HepG2 (cell line): Measurements from ENCODE around the gene ELP4. TPM values are rescaled to one million over a fixed set of nuclear protein-coding genes. Genes with fewer than 3 reads are reported as not detected.

Source experiments
- ATAC-seq: fragments of 200-7000 bp; cut with Tn5 transposase; 3 replicates; pipeline ENCODE4 v1.9.1; 2020; ENCODE audit warnings: mild to moderate bottlenecking, moderate library complexity
- BruUV-seq: library from RNA; stranded (reverse); fragments of 400-500 nt; replicated peaks from 2 replicates; lab custom pipeline; 2021; lab: Mats Ljungman, UMichigan
- CTCF ChIA-PET: fragments of 300-600 bp; formaldehyde crosslinking; extraction: SDS; loops from one replicate; lab custom pipeline; 2021; ENCODE audit warnings: low total read pairs, inconsistent platforms, low intra/inter-chr PET ratio; lab: Yijun Ruan, JAX
- POLR2A ChIA-PET: fragments of 350-600 bp; sonication (Branson Sonifier 250); formaldehyde crosslinking; loops from one replicate; lab custom pipeline; 2020; ENCODE audit warnings: antibody characterized with exemption, inconsistent platforms; lab: Yijun Ruan, JAX
- DNase-seq: peaks from one replicate; pipeline ENCODE4 v3.0.0-alpha.2; 2015; ENCODE audit warnings: low spot score
- FAIRE-seq: peaks from 3 replicates; lab custom pipeline; 2011; peaks lifted over from hg19 to GRCh38; lab: Jason Lieb, UNC
- H2AFZ ChIP-seq: one replicate; pipeline ENCODE4 v1.6.1; 2011; ENCODE audit warnings: low read length, inconsistent platforms
- H3K27ac ChIP-seq: fragments of 300-600 bp; 3 replicates; pipeline ENCODE4 v1.8.0; 2011; ENCODE audit warnings: mixed run types, mild to moderate bottlenecking, mixed read lengths, low read length, inconsistent platforms; ENCODE audit not compliant: insufficient read depth; ENCODE audit errors: extremely low read length
- H3K27me3 ChIP-seq, 2 experiments: fragments of 200-600 bp in 1 of 2; 2 replicates in 1 of 2; 3 replicates in 1 of 2; pipeline versions ENCODE4 v1.6.0 to v1.8.0; 2011; ENCODE audit warnings: low read length in 2 of 2, mild to moderate bottlenecking in 2 of 2, moderate library complexity in 2 of 2, inconsistent platforms in 1 of 2; ENCODE audit not compliant: insufficient read depth in 2 of 2, control insufficient read depth in 1 of 2
- H3K36me3 ChIP-seq, 2 experiments: fragments of 200-600 bp in 1 of 2; replicated peaks in 1 of 2; 2 replicates in 1 of 2; 3 replicates in 1 of 2; pipeline versions ENCODE4 v1.5.1 to v1.8.0; 2011; ENCODE audit warnings: low read length in 2 of 2, inconsistent platforms in 1 of 2; ENCODE audit not compliant: insufficient read depth in 2 of 2, control insufficient read depth in 1 of 2
- H3K4me1 ChIP-seq: 2 replicates; pipeline ENCODE4 v1.5.1; 2012; ENCODE audit warnings: low read length, inconsistent platforms; ENCODE audit not compliant: insufficient read depth
- H3K4me2 ChIP-seq: 2 replicates; pipeline ENCODE4 v1.6.0; 2011; ENCODE audit warnings: low read depth, low read length, inconsistent platforms
- H3K4me3 ChIP-seq, 3 experiments: fragments of 200-600 bp in 1 of 3; sonication (generic), shearing (Covaris generic) in 1 of 3; replicated peaks in 1 of 3; 2 replicates each; pipeline ENCODE4 v1.5.1; 2011 to 2016; ENCODE audit warnings: low read length in 3 of 3, inconsistent platforms in 2 of 3, low read depth in 2 of 3, mild to moderate bottlenecking in 2 of 3, control low read depth in 1 of 3, mixed read lengths in 1 of 3; ENCODE audit not compliant: insufficient read depth in 1 of 3
- H3K79me2 ChIP-seq: one replicate; pipeline ENCODE4 v1.6.1; 2011; ENCODE audit warnings: low read length, inconsistent platforms; ENCODE audit not compliant: insufficient read depth
- H3K9ac ChIP-seq: 2 replicates; pipeline ENCODE4 v1.6.0; 2011; ENCODE audit warnings: mild to moderate bottlenecking, low read depth, low read length, inconsistent platforms; ENCODE audit not compliant: insufficient read depth
- H3K9me3 ChIP-seq: 2 replicates; pipeline ENCODE4 v1.5.1; 2012; ENCODE audit warnings: mild to moderate bottlenecking, low read length
- H4K20me1 ChIP-seq: 2 replicates; pipeline ENCODE4 v1.6.0; 2011; ENCODE audit warnings: inconsistent platforms, mild to moderate bottlenecking, low read length, moderate library complexity; ENCODE audit not compliant: insufficient read depth
- ATF5 ChIP-seq: sonication (generic); formaldehyde crosslinking; IDR thresholded peaks from 2 replicates; pipeline ENCODE4 v1.4.0; 2020; ENCODE audit warnings: mild to moderate bottlenecking, low read depth, missing genetic modification reagents
- ATM ChIP-seq: fragments of 450-650 bp; IDR thresholded peaks from 2 replicates; pipeline ENCODE4 v1.7.1; 2017; ENCODE audit warnings: mild to moderate bottlenecking, borderline replicate concordance
- CEBPG ChIP-seq: IDR thresholded peaks from 2 replicates; pipeline ENCODE4 v1.6.1; 2016
- NFRKB ChIP-seq: fragments of 450-650 bp; IDR thresholded peaks from 2 replicates; pipeline ENCODE4 v1.6.1; 2017
- SP1 ChIP-seq, 2 experiments: fragments of 450-650 bp in 1 of 2; sonication (generic) in 1 of 2; formaldehyde crosslinking in 1 of 2; IDR thresholded peaks; 2 replicates each; pipeline versions ENCODE4 v1.4.0 to v1.6.1; 2016 to 2020; ENCODE audit warnings: missing genetic modification reagents in 1 of 2
- ZKSCAN8 ChIP-seq: IDR thresholded peaks from 2 replicates; pipeline ENCODE4 v1.6.1; 2016; ENCODE audit warnings: borderline replicate concordance, missing genetic modification reagents, missing compliant biosample characterization
- ZNF407 ChIP-seq: sonication (generic); formaldehyde crosslinking; IDR thresholded peaks from one replicate; pipeline ENCODE4 v1.5.1; 2020; ENCODE audit warnings: mild to moderate bottlenecking, missing genetic modification reagents; ENCODE audit errors: not compliant biosample characterization
- ZNF646 ChIP-seq: sonication (generic); formaldehyde crosslinking; IDR thresholded peaks from 2 replicates; pipeline ENCODE4 v1.9.0; 2021; ENCODE audit warnings: mild to moderate bottlenecking, missing genetic modification reagents
- ZNF720 ChIP-seq: sonication (generic); formaldehyde crosslinking; IDR thresholded peaks from 2 replicates; pipeline ENCODE4 v1.4.0; 2020; ENCODE audit warnings: missing genetic modification reagents
- WGBS: methylation state at CpG from one replicate; pipeline ENCODE4 v1.1.6; 2017; ENCODE audit warnings: low lambda C conversion rate; 5-methylcytosine and 5-hydroxymethylcytosine counted together
- in situ Hi-C: cut with HindIII; loops from 2 replicates; pipeline ENCODE4 v1.10.0; 2017; ENCODE audit warnings: low pct_unique_long_range_greater_than_20kb; ENCODE audit not compliant: extremely low pct_ligation_motif_present
- intact Hi-C: fragments of 100-400 bp; cut with micrococcal nuclease; formaldehyde crosslinking; loops from one replicate; pipeline ENCODE4 v1.10.0; 2022; ENCODE audit not compliant: unreplicated experiment
- polyA plus RNA-seq, 8 experiments: library from polyadenylated mRNA; depleted of rRNA in 3 of 8; stranded (reverse) in 7 of 8; unstranded in 1 of 8; fragments of >200 nt; fragmentation: Illumina TruSeq in 4 of 8; extraction: Trizol in 4 of 8; gene quantifications; 2 replicates each; pipeline versions ENCODE4 v1.2.1 to v1.2.3, GENCODE V29; 2011 to 2016; ENCODE audit warnings: low read depth in 4 of 8, missing spikeins in 1 of 8, mixed read lengths in 1 of 8; ENCODE audit not compliant: insufficient read depth in 1 of 8
- total RNA-seq, 5 experiments: library from RNA; depleted of rRNA; stranded (reverse); fragments of >200 nt; fragmentation: Illumina TruSeq; extraction: Trizol; gene quantifications; 2 replicates each; pipeline ENCODE4 v1.2.3, GENCODE V29; 2016; ENCODE audit warnings: low read depth in 1 of 5

ELP4 gene
- total and polyA plus RNA-seq, 2 of the 13 experiments (the other 11 are each of a cell fraction or from before 2014, with no cell fraction given): 12.8 to 19.1 TPM

- no peak overlapping the region for H3K4me2 ChIP-seq
- no peak overlapping the region for H3K9ac ChIP-seq
- H4K20me1 ChIP-seq: no peaks in the 10 kb centered on the region
- H3K27me3 ChIP-seq: no peaks in the 10 kb centered on the region
- H3K4me1 ChIP-seq: no peaks in the 10 kb centered on the region
- H3K27ac ChIP-seq: no peak overlapping the region
- H3K79me2 ChIP-seq: no peaks in the 10 kb centered on the region
- no peak for DNase-seq
- BruUV-seq: no TSS peak
- TF ChIP-seq NFRKB (no peak), CEBPG (no peak), ATF5 (CRISPR knock-in tag) (no peak), ATM (no peak), ZNF646 (CRISPR knock-in tag) (no peak), ZKSCAN8 (CRISPR knock-in tag) (no peak), SP1 (IDR thresholded peaks at IDR 0.05) (no peak), SP1 (CRISPR knock-in tag; IDR thresholded peaks at IDR 0.05) (no peak), ZNF720 (CRISPR knock-in tag) (no peak), ZNF407 (CRISPR knock-in tag) (no peak)
- ChIA-PET CTCF (no interaction called here), POLR2A (no interaction called here)
- H2AFZ ChIP-seq: no peak overlapping the region
- H3K9me3 ChIP-seq: no peaks in the 10 kb centered on the region
- FAIRE-seq: no peak
- intact Hi-C loops (no loop called here), in situ Hi-C loops (no loop called here)
- WGBS: 22% methylated on average over 1 of the region's 1 CpG
- H3K36me3 ChIP-seq: no peaks in the 10 kb centered on the region
- ATAC-seq: no peak
- no peak overlapping the region for H3K4me3 ChIP-seq
Observed at GRCh38 chr11:31747581-31747980, 238.0 kb downstream of the ELP4 start.
